ENCODE results near the gene ADARB2. TPM values are rescaled to one million over a fixed set of nuclear protein-coding genes. Genes with fewer than 3 reads are reported as not detected.
"Not testable (repeated sequence)": the region's sequence is repeated elsewhere in the genome, so short reads cannot be mapped to it uniquely, and the experiment has no call there.

Gene ADARB2
- total RNA-seq, 1 donor from 2014 or later, result 0.11 TPM

- intact Hi-C loops (cut with micrococcal nuclease), result no loop called here
- peaks cover 46% of the 10 kb centered on the region for H3K27me3 ChIP-seq (ENCODE audit: low read depth)
- TF ChIP-seq, protein P1, sequence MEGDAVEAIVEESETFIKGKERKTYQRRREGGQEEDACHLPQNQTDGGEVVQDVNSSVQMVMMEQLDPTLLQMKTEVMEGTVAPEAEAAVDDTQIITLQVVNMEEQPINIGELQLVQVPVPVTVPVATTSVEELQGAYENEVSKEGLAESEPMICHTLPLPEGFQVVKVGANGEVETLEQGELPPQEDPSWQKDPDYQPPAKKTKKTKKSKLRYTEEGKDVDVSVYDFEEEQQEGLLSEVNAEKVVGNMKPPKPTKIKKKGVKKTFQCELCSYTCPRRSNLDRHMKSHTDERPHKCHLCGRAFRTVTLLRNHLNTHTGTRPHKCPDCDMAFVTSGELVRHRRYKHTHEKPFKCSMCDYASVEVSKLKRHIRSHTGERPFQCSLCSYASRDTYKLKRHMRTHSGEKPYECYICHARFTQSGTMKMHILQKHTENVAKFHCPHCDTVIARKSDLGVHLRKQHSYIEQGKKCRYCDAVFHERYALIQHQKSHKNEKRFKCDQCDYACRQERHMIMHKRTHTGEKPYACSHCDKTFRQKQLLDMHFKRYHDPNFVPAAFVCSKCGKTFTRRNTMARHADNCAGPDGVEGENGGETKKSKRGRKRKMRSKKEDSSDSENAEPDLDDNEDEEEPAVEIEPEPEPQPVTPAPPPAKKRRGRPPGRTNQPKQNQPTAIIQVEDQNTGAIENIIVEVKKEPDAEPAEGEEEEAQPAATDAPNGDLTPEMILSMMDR (IDR thresholded peaks at IDR 0.05; ENCODE audit: borderline replicate concordance), result no peak
- H3K9me3 ChIP-seq (replicated peaks), result peaks cover 5% of the 10 kb centered on the region
- no peak overlapping the region for H3K4me3 ChIP-seq
- no peak overlapping the region for H3K27ac ChIP-seq (replicated peaks)
- DNase-seq, result no peak
- no peaks in the 10 kb centered on the region for H3K4me1 ChIP-seq
- H3K36me3 ChIP-seq, result no peaks in the 10 kb centered on the region
These were observed 405.8 kb downstream of the ADARB2 start for GRCh38 chr10:1331560-1331959.

DNA sequence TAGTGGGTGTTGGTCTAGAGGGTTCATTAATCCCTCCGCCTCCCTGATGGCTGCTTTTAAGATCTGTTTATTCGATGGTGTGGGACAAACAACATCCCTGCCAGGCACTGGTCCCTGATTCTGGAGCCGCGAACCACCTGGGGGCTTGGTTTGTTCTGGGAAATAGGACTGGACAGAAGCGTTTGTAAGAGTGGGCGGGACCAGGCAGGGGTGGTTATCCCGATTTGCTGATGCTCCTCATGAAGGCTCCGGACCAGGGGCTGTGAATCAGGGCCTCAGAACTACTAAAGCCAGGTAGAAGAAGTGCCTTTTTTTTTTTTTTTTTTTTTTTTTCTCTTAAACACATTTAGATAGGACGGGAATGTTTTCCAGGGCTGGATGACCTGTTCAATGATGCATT is 407.7 kb downstream of the ADARB2 start:
- Histone ChIP-seq H3K36me3 (no peaks in the 10 kb centered on the region), H3K27ac (replicated peaks) (no peak overlapping the region), H3K9me3 (replicated peaks) (peaks cover 5% of the 10 kb centered on the region), H3K27me3 (ENCODE audit: low read depth) (peaks cover 51% of the 10 kb centered on the region), H3K4me1 (no peaks in the 10 kb centered on the region), H3K4me3 (no peak overlapping the region)
- TF ChIP-seq, protein P1 (IDR thresholded peaks at IDR 0.05; ENCODE audit: borderline replicate concordance), result no peak
- intact Hi-C loops (cut with micrococcal nuclease), result no loop called here
- DNase-seq, result no peak

DNA sequence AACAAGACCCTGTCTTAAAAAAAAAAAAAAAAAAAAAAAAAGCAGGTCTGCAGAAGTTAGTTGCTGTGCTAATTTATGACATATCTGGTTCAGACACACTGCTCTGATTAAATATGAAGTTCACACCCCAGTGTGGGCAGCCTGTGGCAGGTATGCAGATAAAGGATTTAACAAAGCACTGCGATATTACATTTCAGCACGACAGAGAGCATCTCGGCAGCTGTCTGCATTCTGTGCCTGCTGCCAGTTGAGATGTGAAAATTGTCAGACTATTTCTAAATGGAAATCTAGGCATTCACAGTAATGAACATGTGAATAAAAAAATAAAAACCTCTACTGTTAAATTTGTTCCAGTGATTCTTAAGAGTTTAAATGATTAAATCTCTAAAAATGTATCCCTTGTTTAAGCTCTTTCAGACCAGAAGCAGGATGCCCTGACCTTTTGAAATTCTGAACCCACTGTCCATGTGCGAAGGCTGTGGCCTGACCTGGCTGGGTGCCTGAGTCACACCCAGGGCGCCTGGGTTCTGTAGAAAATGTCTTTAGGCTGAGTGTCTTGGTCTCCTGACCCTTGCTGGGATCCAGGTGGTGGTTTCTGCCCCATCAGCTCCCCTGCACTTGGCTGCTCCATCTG is 408.2 kb downstream of the ADARB2 start:
- Histone ChIP-seq H3K4me3 (no peak overlapping the region), H3K36me3 (no peaks in the 10 kb centered on the region), H3K27ac (replicated peaks) (no peak overlapping the region), H3K4me1 (no peaks in the 10 kb centered on the region), H3K27me3 (ENCODE audit: low read depth) (peaks cover 56% of the 10 kb centered on the region), H3K9me3 (replicated peaks) (peaks cover 5% of the 10 kb centered on the region)
- intact Hi-C loops (cut with micrococcal nuclease), result no loop called here
- TF ChIP-seq, protein P1 (IDR thresholded peaks at IDR 0.05; ENCODE audit: borderline replicate concordance), result no peak
- no peak for DNase-seq

GRCh38 chr10:1328161-1328823 is 409.0 kb downstream of the ADARB2 start:
- DNase-seq, result no peak
- Histone ChIP-seq H3K27ac (replicated peaks) (no peak overlapping the region), H3K36me3 (no peaks in the 10 kb centered on the region), H3K4me3 (no peak overlapping the region), H3K27me3 (ENCODE audit: low read depth) (peaks cover 60% of the 10 kb centered on the region), H3K9me3 (replicated peaks) (peaks cover 5% of the 10 kb centered on the region), H3K4me1 (no peaks in the 10 kb centered on the region)
- intact Hi-C loops (cut with micrococcal nuclease), result no loop called here
- TF ChIP-seq, protein P1 (IDR thresholded peaks at IDR 0.05; ENCODE audit: borderline replicate concordance), result no peak

DNA sequence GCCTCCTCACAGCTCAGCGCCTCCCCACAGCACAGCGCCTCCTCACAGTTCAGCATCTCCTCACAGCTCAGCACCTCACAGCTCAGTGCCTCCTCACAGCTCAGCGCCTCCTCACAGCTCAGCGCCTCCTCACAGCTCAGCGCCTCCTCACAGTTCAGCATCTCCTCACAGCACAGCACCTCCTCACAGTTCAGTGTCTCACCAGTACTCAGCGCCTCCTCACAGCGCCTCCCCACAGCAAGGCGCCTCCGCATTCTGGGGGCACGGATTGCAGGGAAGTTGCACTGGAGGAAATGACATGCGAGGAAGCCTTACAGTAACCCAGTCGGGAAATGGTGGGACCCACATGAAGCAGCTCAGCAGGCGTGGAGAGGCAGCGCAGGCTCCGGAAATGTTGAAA is 409.6 kb downstream of the ADARB2 start:
- DNase-seq, result no peak
- TF ChIP-seq, protein P1 (IDR thresholded peaks at IDR 0.05; ENCODE audit: borderline replicate concordance), result no peak
- H3K9me3 ChIP-seq (replicated peaks), result peaks cover 5% of the 10 kb centered on the region

DNA sequence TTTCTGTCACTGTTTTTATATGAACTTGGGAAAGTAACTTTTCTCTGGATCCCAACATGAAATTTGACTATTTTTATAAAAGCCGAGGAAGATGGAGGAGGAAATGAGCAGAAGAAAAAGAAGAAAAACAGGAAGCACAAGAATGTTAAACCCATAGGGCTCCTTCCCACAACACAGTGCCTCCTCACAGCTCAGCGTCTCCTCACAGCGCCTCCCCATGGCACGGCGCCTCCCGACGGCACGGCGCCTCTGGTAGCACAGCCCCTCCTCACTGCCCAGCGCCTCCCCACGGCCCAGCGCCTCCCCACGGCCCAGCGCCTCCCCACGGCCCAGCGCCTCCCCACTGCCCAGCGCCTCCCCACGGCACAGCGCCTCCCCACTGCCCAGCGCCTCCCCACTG is 410.8 kb downstream of the ADARB2 start:
- H3K4me1 ChIP-seq; intact Hi-C loops (cut with micrococcal nuclease); DNase-seq; H3K9me3 ChIP-seq (replicated peaks); H3K27ac ChIP-seq (replicated peaks); H3K36me3 ChIP-seq; H3K4me3 ChIP-seq: not testable (repeated sequence)
- H3K27me3 ChIP-seq (ENCODE audit: low read depth), result peaks cover 69% of the 10 kb centered on the region

More for the DNA sequence above, 409.6 kb downstream of the ADARB2 start:
- Histone ChIP-seq H3K36me3 (no peaks in the 10 kb centered on the region), H3K4me3 (no peak overlapping the region), H3K27me3 (ENCODE audit: low read depth) (peaks cover 59% of the 10 kb centered on the region), H3K27ac (replicated peaks) (no peak overlapping the region), H3K4me1 (no peaks in the 10 kb centered on the region)
- intact Hi-C loops (cut with micrococcal nuclease), result no loop called here

Measured in left ventricle myocardium inferior (tissue), 1 donor.